Mammary epithelial cell (primary cell): ENCODE results near the gene FBXL7.

Experiments
- CTCF ChIP-seq, 2 donors: IDR thresholded peaks in 1 of 2; conservative IDR thresholded peaks in 1 of 2; 2 replicates each; pipeline ENCODE4 v1.5.1; 2011 to 2012; ENCODE audit warnings: inconsistent platforms in 2 of 2, low read length in 2 of 2, mild to moderate bottlenecking in 2 of 2, control low read depth in 1 of 2, low read depth in 1 of 2; ENCODE audit not compliant: insufficient read depth in 1 of 2; ENCODE audit errors: extremely low read depth in 1 of 2
- EZH2 ChIP-seq: IDR thresholded peaks from 2 replicates; pipeline ENCODE4 v1.6.1; 2012; ENCODE audit warnings: low read length, inconsistent platforms, borderline replicate concordance

- no peak for TF ChIP-seq CTCF (conservative IDR thresholded peaks at IDR 0.05 in 1 of 2, IDR thresholded peaks at IDR 0.05 in 1 of 2; ENCODE audit: extremely low read depth in 1 of 2, insufficient read depth in 1 of 2, low read depth in 1 of 2, low read length in 2 of 2)
- TF ChIP-seq EZH2 = no peak
These were observed 24.7 kb downstream of the FBXL7 start for GRCh38 chr5:15524712-15525111.
